GM18507 (cell line): Measurements from ENCODE around the gene ENC1.

Experiments used
- DNase-seq: peaks from one replicate; pipeline ENCODE4 v3.0.0; 2011; ENCODE audit warnings: low read depth; ENCODE audit not compliant: insufficient read length; ENCODE audit errors: extremely low spot score
- FAIRE-seq: peaks from 2 replicates; lab custom pipeline; 2011; peaks lifted over from hg19 to GRCh38; lab: Jason Lieb, UNC

The ENC1 gene

DNA sequence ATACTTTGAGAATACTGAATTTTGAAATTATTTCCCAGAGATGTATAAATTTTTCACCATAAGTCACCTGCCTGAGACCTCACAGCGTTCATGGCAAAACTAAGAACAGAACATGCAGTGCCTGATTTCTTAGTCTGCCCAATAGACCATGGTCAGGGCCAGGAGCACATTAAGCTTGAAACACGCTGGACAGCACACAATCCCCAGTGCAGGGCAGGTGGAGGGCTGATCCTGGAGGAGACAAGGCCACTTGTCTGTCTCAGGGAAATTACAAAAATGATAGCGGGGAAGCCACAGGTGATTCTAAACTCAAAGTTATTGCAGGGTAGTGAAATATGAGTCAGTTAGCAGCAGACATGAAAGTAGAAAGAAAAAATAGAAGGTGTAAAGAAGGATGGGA is 18.6 kb upstream of the ENC1 start:
- no peak for DNase-seq
- no peak for FAIRE-seq

DNA sequence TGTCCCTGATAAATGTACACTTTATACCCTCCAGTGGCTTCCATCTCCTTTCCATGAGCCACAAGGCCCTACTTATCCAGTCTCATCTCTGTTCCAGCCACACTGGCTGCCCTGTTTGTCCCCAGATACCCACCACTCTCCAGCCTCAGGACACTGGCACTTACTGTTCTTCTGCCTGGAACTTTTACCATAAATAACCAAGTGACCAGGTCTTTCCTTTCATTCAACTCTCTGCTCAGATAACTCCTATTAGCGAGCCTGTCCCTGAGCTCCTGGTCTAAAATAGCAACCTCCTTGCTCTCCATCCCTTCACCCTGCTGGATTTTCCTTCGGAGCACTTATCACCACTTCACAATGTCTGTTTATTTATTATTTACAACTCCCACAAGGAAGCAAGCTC is 16.6 kb upstream of the ENC1 start:
- FAIRE-seq (no peak), DNase-seq (no peak)

DNA sequence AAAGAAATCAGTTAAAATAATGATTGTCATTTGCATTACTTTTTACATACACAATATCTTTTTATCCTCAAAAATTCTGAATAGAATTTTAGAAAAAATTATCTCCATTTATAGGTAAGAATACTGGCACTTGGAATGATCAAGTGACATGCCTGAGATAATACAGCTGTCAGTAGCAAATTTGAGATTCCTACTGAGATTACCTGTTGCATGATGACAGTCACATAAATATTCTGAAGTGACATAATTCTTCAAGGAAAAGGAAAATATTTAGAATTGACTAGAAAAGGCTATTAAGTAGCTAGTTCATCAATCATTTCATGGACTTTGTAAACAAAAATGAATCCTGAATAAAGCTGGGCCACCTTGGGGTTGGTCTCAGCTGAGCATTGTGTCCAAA is 15.2 kb upstream of the ENC1 start:
- no peak for FAIRE-seq

GRCh38 chr5:74655206-74655605 is 14.7 kb upstream of the ENC1 start:
- DNase-seq (no peak), FAIRE-seq (no peak)

More for the DNA sequence above, 15.2 kb upstream of the ENC1 start:
- DNase-seq, result no peak

DNA sequence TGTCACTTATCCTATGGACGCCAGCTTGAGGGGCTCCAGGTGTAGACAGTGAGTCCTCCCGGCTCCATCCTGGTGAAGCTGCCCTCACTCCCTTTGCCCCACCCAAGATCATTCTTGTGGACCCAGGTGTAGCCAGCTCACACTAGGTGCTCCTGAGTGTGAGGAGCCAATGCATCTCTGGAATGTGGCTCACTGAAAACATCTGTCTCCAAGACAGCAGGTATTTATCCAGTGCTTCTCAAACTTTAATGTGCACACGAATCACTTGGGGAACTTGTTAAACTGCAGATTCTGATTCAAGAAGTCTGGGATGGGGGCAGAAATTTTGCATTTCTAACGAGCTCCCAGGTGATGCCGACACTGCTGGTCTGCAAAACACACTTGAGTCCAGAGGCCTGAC is 13.5 kb upstream of the ENC1 start:
- DNase-seq (no peak), FAIRE-seq (no peak)

- DNase-seq, result no peak
- FAIRE-seq, result no peak
These were observed 12.0 kb upstream of the ENC1 start for GRCh38 chr5:74652576-74652975.

DNA sequence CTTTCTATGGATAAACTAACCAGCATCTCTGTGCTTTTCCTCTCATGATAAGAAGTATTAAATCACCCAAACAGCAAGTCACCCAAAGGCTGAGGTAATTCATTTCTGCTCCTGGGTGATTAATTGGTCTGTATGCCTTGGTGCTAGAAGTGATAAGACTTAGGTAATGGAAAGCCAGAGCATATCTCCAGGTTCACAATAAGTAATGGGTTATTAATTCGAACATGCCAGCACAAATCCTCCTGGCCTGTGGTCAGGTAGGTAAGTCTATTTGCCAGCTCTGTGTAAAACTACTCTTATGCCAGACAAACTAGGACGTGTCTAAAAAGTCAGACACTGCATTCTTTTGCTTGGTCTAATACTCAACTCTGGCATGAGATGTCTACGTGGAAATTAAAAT is 11.2 kb upstream of the ENC1 start:
- no peak for FAIRE-seq
- no peak for DNase-seq

GRCh38 chr5:74649421-74649973 is 9.0 kb upstream of the ENC1 start:
- no peak for FAIRE-seq
- no peak for DNase-seq

DNA sequence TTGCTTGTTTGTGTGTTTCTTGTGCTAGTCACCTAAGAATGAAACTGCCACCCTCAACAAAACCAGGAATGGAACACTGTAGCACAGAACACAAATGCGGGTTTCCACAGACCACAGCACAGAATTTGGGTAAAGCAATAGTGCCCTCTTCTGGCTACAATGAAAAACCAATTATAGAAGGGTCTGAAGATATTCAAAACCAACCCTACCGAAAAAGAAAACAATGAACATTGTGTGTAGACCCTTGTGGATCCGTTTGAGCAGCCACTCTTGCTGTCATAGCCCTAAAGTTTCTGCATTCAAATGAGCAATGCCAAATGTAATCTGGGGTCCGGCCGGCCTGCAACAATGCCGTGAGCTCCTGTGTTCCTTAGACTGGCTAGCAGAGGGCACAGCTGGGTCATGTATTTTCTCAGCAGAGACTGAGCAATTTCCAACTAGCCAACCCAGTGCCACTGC is 8.3 kb upstream of the ENC1 start:
- DNase-seq (no peak), FAIRE-seq (peak; percentile 86)

DNA sequence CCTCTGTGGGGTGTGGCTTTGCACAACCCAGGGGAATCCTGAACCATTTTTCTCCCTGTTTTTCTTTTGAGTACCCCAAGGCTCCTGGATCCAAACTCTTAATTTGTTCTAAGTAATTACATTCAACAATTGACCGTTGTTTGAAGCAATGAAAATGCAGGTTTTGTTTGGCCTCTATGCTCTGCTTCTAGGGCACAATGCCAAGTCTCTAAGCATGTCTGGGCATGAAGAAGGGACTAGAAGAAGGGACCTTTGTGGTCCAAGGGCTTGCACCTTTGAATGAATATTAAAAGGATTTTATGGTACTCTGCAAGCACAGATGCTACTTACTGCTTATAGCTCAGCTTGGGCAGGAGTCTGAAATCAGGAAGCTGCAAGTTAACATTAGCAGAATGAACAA is 6.6 kb upstream of the ENC1 start:
- no peak for FAIRE-seq
- DNase-seq, result no peak

- DNase-seq (no peak), FAIRE-seq (no peak)
These were observed 2.6 kb upstream of the ENC1 start for GRCh38 chr5:74643111-74643562.

GRCh38 chr5:74642543-74642863 is 2.0 kb upstream of the ENC1 start:
- no peak for FAIRE-seq

DNA sequence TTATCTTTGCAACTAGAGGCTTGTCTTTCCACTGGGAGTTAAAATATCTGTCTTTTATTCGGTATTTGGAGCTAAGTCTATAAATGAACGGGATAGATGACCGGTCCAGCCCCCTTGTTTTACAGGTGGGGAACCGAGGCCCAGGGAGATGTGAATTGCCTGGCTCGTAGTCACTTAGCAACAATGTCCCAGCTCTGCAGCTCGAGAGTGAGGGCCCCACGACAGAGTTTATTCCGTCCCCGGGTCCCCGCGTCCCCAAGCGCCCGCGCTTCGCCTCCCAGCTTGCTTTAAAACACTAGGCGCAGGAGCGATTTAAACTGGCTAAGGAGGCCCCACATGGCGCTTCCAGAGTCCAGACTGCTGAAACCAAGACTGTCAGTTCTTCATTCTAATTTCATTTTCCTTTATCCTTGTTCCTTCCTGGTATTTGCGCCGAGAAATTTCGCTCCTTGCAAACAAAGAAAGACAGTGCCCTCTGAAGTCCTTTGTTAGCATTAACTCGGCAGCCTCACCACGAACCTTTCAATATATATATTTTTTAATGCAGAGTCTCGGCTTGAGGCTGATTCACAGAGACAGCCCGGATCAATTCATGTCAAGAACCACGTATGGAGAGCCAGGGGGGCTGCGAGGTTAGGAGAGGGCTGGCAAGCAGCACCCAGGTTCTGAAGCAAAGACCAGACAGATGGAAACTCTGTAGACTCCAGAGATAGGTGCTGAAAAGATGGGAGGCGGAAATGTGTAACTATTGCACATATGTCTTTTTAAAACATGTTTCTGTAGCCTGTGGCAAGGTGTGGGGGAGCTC is 1.4 kb upstream of the ENC1 start:
- FAIRE-seq, result peak; percentile 9
- no peak for DNase-seq

More at GRCh38 chr5:74642543-74642863, 2.0 kb upstream of the ENC1 start:
- no peak for DNase-seq

DNA sequence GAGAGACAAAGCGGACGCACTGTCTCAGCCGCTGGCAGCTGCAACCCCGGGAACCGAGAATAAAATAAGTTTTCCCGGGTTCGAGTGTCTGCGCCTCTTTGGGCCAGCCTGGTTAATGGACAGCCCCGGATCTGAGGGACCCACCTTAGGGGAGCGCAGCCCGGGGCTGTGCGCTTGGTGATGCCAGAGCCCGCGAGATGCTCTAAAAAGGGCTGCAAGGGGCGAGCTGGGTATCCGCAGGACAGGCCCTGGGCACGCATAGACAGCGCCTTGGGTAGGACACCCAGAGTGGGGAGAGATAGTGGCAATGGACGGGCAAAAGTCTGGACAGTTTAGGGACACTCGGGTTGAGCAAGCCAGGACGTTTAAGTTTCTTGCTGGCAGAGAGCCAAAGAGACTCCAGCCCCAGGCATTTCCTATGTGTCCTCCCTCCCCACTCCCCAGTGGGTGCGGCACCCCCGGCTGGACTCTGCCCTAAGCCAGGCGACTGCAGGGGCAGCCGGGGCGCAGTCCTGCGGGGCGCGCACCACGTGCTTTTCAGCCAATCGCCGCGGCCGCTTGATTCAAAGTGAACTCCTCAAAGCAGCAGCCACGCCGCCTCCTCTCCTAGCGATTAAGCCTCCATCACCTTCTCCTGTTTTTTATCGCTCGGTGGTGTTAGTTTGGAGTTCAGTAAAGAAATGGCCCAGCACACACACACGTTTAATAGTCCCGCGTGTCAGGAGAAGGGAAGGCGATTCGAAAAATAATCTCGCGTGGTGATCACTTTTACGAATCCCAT is 616 bp upstream of the ENC1 start:
- DNase-seq (no peak), FAIRE-seq (peak; percentile 29)

DNA sequence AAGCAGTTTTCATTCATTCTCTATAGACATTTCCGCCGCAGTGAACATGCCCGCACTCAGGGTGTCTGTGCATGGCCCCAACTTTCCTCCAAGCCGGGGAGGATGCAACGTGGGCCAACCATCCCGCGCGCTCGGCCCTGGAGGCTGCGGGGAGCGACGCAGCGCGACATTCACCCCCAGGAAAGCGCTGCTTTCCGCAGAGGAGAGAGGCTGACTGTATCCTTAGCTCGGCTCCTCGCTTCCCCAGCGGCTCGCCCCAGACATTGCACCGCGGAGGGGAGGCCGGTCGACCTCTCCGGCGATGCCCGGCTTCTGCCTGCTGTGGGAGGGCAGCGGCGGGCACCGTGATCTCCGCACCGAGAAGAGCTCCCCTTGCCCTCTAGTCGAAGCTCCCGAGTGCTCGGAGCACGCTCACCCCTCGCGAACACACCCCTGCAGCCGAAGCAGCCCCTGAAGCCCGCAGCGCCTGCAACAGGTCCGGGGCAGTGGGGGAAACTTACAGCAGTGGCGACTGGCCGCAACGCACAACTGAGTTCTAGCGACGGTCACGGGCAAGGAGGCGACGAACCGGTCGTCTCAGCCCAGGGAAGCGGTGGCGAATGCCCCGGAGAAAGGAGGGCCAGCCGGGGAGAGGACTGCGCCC is 600 bp downstream of the ENC1 start:
- DNase-seq (no peak), FAIRE-seq (no peak)

- peak; percentile 85 for FAIRE-seq
- DNase-seq, result no peak
These were observed 1.3 kb downstream of the ENC1 start for GRCh38 chr5:74638970-74639806.

- no peak for FAIRE-seq
- no peak for DNase-seq
These were observed 2.0 kb downstream of the ENC1 start for GRCh38 chr5:74638544-74638969.

DNA sequence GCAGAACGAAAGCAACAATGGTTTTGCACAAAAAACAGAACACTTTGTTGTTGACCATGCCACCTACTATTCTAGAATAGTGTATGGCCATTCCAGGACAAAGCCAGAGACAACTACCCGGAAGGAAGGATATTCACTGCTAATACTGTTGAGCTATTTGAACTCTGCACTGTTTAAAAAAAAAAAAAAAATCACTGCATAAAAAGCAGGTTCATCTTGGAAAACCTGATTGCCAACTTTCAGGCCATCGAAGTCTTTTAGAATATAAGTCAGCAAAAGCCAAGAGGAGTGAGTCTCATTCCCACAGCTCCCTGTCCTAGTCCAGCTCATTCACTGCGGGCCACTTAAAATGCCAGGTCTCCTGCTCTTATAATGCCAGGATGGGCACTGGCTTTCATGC is 4.0 kb downstream of the ENC1 start:
- DNase-seq (no peak), FAIRE-seq (no peak)

- DNase-seq (no peak), FAIRE-seq (no peak)
These were observed 4.4 kb downstream of the ENC1 start for GRCh38 chr5:74636149-74636548.
